NCI-H146 treated with DMSO at 0.1 percent for 48 hours (cell line): ENCODE results near the gene ALOX5AP.
"Not testable (repeated sequence)": the region's sequence is repeated elsewhere in the genome, so short reads cannot be mapped to it uniquely, and the experiment has no call there.

Experiments used
- DNase-seq: peaks from one replicate; lab custom pipeline; 2025; ENCODE audit not compliant: unreplicated experiment; lab: John Stamatoyannopoulos, UW

ALOX5AP gene

DNA sequence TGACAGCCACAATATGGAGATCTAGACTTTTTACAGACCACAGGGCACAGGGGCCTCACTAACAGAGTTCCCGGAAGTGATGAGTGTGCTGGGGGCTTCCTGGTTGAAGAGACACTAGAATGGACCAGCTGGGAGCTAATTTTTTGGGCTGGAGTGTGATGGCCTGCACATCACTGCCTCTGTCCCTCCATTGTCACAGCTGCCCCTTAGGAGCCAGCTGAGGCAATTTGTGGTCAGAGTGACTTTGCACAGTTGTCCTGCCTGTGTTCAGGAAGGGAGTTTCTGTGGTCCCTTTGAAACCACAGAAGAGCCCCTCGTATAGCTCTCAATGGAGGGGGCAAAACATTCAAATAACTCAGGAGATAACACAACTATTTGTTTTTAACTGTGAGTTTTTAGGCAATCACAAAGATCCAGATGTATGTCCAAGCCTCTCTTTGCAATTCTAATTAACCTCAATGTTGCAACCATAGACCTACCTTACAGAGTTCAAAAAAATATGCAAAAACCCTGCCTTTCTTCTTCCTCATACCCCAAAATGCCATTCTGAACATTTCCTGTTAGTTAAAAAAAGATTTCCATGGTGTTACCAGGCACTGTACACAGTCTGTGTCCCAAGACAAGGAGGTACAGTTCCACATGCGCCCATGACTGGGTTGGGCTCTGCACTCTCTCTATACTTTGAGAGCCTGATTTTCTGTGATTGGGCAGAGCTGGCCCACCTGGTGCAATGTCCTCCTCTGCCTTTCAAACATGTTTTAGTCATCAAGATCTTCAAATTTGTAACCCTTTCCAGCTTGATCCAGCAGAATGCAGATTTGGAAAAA lies 2.4 kb downstream of the ALOX5AP start:
- no peak for DNase-seq

DNA sequence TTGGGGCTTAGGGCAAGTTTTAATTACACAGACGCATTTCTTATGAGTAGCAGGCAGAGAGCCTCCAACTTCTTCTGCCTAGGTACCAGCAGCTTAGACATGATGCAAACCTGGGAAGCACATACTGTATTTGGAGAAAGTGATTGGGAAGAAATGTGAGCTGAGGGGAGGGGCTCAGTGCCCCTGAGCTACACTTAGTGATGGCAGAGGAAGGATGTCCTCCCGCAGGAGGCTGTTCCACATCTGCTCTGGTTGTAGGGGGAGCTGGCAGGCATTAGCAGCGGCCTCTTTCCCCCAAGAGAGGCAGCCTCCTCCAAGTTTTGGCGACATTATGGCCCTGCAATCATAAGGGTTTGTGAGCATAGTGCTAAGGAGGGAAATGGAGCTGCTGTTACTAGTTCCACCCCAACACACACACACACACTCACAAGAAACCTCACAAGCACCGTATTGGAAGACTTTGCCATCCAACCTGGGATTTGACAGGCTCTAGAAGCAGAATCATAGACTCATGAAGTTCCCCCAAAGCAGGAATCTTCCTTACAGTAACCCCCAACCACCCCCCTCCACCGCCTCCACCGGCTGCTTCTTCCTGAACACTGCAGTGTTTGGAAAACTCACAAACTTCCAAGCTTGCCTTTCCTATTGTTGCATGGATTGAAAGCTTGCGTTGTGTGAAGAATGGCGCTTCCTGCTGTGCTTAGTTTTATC lies 3.3 kb downstream of the ALOX5AP start:
- DNase-seq, result no peak

DNA sequence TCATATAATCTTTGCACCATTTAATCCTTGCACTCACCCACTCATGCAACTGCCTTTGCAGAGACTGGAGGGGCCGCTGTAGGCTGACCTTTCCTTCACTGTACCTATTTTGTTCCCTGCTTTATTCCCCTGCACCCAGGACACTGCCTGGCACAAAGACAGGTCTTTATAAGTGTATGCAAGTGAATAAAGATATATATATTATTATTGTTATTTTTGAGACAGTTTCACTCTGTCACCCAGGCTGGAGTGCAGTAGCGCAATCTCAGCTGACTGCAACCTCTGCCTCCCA lies 3.8 kb downstream of the ALOX5AP start:
- DNase-seq, result no peak

- no peak for DNase-seq
Observed at GRCh38 chr13:30739761-30740642, 4.7 kb downstream of the ALOX5AP start.

GRCh38 chr13:30742901-30743300 lies 7.6 kb downstream of the ALOX5AP start:
- DNase-seq, result no peak

GRCh38 chr13:30743319-30744055 lies 8.1 kb downstream of the ALOX5AP start:
- DNase-seq, result no peak

DNA sequence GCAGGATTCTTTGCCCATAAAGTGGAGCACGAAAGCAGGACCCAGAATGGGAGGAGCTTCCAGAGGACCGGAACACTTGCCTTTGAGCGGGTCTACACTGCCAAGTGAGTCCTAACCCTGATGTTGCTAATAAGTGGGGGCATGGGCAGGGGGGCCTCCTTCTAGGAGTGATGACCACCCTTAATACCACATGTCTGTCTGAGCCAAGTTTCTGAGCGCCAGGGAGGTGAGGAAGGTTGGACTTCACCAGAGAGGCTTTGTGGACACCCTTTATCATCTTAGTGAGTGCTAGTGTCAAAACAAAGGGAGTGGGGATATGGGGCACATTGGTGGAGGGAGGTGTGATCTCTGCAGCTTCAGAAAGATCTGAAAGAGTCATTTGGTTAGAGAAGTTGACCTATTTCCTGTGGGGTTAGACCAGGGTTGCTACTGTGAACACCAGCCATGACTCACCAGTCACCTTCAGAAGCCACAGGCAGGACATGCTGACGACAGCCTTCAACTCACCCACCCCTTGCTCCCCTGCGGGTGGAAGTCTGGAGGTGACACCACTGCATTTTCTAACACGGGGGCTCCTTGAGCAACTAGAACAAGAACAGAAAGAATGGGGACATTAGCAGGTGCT lies 8.8 kb downstream of the ALOX5AP start:
- no peak for DNase-seq

DNA sequence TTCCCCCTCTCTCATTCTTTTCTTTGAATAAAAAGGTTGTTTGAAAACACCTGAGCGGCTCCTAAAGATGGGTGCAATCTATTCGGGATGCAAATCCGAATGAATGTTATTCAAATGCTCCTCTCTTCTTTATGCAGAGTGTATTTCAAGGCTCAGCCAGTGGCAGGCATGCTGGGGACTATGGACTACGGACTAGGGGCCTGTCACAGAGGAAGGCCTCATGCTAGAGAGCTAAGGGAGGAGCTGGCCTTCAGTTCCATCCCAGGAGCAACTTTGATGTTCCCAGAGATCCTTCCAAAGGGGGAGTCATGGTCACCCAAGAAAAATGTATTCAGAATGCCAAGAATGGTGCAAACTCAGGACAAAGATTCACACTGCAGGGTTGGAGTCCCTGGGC lies 9.3 kb downstream of the ALOX5AP start:
- DNase-seq, result no peak

DNA sequence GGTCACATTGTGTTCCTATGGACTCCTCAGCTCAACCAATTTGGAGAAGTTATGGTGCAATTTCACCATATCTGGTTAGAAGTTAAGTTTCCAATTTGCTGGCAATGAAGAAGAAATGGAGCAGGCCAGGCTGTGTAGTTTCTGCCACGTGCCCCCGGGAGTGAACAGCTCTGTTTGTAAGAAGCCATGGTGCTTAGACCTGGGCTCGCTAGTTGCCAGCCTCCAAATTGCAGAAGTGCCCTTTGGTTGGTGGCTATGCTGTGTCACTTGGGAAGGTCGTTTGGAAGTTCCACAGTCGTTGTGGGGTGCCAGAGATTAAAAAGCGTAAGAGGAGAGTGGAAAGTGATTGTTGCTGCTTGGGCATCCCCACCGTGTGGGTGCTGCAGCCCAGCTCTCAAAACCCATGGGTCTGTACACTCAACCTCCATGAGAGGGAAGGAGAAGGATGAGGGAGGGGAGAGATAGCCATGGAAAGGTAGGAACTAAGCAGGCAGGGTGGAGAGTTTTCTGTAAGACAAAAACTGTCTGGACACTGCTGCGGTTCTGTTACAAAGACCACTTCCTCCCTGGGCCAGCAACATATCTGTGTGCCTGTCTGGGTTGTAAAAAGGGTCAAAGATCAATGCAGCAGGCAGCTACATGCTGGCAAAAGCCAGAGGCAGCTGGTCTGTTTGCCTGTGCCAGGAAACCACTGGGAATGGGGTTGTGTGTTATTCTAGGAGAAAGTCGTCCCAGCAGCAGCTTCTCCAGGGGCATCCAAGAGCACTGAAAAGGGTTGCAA lies 10.8 kb downstream of the ALOX5AP start:
- no peak for DNase-seq

GRCh38 chr13:30746791-30747190 lies 11.4 kb downstream of the ALOX5AP start:
- DNase-seq, result no peak

- DNase-seq, result not testable (repeated sequence)
Observed at GRCh38 chr13:30747845-30748244, 12.5 kb downstream of the ALOX5AP start.

GRCh38 chr13:30748717-30749116 lies 13.4 kb downstream of the ALOX5AP start:
- no peak for DNase-seq

DNA sequence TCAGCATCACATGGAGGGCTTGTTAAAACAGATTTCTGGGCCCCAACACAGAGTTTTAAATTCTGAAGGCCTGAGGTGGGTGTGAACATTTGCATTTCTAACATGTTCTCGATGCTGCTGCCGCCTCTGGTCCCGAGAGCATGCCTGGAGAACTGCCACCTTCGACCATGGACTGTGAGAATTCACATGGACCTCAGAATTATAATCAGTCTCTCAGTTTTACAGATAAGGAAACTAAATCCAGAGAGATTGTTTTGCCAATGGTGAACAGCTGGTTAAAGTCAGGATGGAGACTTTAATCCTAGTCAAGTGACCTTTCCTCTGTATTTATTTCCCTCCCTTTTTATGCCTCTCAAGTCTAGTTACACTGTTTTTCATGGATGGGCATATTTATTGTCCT lies 14.7 kb downstream of the ALOX5AP start:
- DNase-seq, result no peak

- DNase-seq, result no peak
Observed at GRCh38 chr13:30751183-30751933, 16.0 kb downstream of the ALOX5AP start.

DNA sequence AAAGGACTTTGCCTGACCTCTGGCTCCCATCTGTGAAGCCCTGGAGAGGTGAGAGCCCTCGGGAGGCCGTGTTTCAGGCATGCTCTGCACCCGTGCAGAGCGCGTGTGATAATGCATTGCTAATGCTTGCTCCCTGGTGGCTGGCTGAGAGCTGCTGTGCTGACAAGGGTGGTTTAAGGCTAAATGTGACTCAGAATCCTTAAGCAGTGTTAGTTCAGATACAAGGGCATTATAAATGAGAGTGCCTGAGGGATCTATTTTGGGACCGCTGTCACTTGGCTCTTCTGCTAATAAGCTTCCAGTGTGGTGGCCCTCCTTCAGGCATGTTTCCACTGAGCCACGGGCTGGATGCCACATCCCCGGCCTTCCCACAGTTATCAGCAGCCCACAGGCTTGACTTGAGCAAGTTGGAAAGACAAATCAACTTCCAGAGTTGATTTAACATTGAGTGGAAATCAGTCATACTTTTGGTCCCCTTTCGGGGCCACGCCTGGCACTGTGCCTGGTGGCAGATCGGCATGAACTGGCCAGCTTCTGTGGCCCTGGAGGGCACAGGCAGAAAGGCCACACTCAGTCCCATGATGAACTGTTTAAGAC lies 17.0 kb downstream of the ALOX5AP start:
- no peak for DNase-seq

GRCh38 chr13:30753030-30753616 lies 17.8 kb downstream of the ALOX5AP start:
- no peak for DNase-seq

DNA sequence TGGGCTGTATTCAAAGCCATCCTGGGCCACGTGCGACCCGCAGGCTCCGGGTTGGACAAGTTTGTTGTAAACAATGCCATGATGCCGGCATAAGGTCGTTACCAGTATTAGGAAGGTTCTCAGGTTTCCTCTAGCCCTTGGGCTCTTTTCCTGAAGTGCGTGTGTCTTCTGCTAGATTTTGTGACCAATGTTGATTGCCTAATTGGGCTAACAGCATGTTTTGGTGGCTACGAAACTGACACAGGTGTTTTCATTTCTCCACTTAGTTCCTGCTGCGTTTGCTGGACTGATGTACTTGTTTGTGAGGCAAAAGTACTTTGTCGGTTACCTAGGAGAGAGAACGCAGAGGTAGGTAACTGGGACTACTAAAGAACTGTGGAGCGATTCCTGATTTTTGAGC lies 20.3 kb downstream of the ALOX5AP start:
- DNase-seq, result no peak

DNA sequence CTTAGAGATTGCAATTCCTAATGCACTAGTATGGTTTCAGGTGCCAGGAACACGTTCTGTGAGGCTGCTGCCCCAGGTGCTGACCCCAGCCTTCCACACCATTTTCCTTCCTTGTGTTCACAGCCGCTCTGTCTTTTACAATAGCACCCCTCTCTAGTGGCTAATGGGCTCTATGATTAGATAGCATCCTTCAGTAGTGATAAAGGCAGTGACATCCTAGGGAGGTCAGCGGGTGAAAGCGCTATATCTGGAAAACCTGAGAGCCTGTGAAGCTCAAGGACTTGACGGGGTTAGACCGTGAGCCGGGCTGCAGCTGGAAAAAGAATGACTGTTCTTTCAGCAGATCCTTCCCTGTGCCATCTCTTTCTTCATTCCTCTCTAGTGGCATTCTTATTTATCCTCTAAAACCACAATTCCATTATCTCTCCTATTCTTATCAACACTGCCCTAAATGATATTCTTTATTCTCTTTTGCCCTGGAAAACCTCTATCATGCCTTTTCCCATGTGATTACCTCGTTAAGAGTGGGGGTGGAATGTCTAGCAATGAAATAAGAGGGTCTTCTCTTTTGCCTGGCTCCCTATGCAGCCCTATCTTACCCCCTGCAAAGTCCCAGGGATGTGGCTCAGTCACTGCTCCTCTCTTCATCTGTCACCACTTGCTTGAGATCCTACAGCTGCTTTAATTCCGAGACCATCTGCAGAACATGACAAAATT lies 21.8 kb downstream of the ALOX5AP start:
- DNase-seq, result no peak
